Parathyroid adenoma (tissue), 2 donors: ENCODE results near the gene DAD1.

Source experiments
- H2AFZ ChIP-seq: fragments of 300-600 bp; sonication (generic); one replicate; pipeline ENCODE4 v1.7.0; 2017; ENCODE audit warnings: antibody characterized with exemption, mild to moderate bottlenecking
- H3K27ac ChIP-seq: fragments of 300-600 bp; sonication (generic); one replicate; pipeline ENCODE4 v1.7.0; 2017
- H3K27me3 ChIP-seq: fragments of 300-600 bp; sonication (generic); one replicate; pipeline ENCODE4 v1.7.0; 2017; ENCODE audit warnings: low read length; ENCODE audit not compliant: control insufficient read depth, insufficient read depth
- H3K36me3 ChIP-seq: fragments of 300-600 bp; sonication (generic); one replicate; pipeline ENCODE4 v1.7.0; 2017; ENCODE audit warnings: low read length; ENCODE audit not compliant: control insufficient read depth, insufficient read depth
- H3K4me1 ChIP-seq: fragments of 300-600 bp; sonication (generic); one replicate; pipeline ENCODE4 v1.7.0; 2017; ENCODE audit warnings: control low read depth
- H3K4me2 ChIP-seq: fragments of 300-600 bp; sonication (generic); one replicate; pipeline ENCODE4 v1.7.0; 2017; ENCODE audit warnings: low read length
- H3K4me3 ChIP-seq: fragments of 300-600 bp; sonication (generic); one replicate; pipeline ENCODE4 v1.7.0; 2017; ENCODE audit warnings: low read depth, low read length
- H3K79me2 ChIP-seq: fragments of 300-600 bp; sonication (generic); one replicate; pipeline ENCODE4 v1.7.0; 2017; ENCODE audit warnings: control low read depth
- H3K9ac ChIP-seq: fragments of 300-600 bp; sonication (generic); one replicate; pipeline ENCODE4 v1.7.0; 2017; ENCODE audit warnings: mild to moderate bottlenecking
- H3K9me3 ChIP-seq: fragments of 300-600 bp; sonication (generic); one replicate; pipeline ENCODE4 v1.7.0; 2017; ENCODE audit warnings: low read length; ENCODE audit not compliant: control insufficient read depth
- CTCF ChIP-seq: fragments of 300-600 bp; sonication (generic); IDR thresholded peaks from one replicate; pipeline ENCODE4 v1.7.0; 2017; ENCODE audit warnings: antibody characterized with exemption, mild to moderate bottlenecking
- donor health status: primary hyperparathyroidism.

The DAD1 gene

GRCh38 chr14:22577334-22577908 lies 11.6 kb downstream of the DAD1 start:
- Histone ChIP-seq H3K9me3 (no peaks in the 10 kb centered on the region), H3K79me2 (peaks cover 29% of the 10 kb centered on the region), H2AFZ (no peak overlapping the region), H3K36me3 (no peaks in the 10 kb centered on the region), H3K9ac (no peak overlapping the region), H3K4me1 (no peaks in the 10 kb centered on the region), H3K4me2 (no peak overlapping the region), H3K27me3 (no peaks in the 10 kb centered on the region), H3K4me3 (no peak overlapping the region), H3K27ac (no peak overlapping the region)
- no peak for TF ChIP-seq CTCF

GRCh38 chr14:22573804-22574203 lies 15.2 kb downstream of the DAD1 start:
- Histone ChIP-seq H3K4me3 (no peak overlapping the region), H3K9me3 (no peaks in the 10 kb centered on the region)
- TF ChIP-seq CTCF: no peak

GRCh38 chr14:22572562-22573058 lies 16.4 kb downstream of the DAD1 start:
- TF ChIP-seq CTCF: no peak
- no peak overlapping the region for H2AFZ ChIP-seq
- H3K4me1 ChIP-seq: no peaks in the 10 kb centered on the region
- H3K79me2 ChIP-seq: peaks cover 16% of the 10 kb centered on the region
- no peaks in the 10 kb centered on the region for H3K9me3 ChIP-seq
- no peak overlapping the region for H3K27ac ChIP-seq
- no peak overlapping the region for H3K4me3 ChIP-seq
- no peak overlapping the region for H3K4me2 ChIP-seq
- no peak overlapping the region for H3K9ac ChIP-seq
- H3K36me3 ChIP-seq: no peaks in the 10 kb centered on the region
- no peaks in the 10 kb centered on the region for H3K27me3 ChIP-seq

More at GRCh38 chr14:22573804-22574203, 15.2 kb downstream of the DAD1 start:
- Histone ChIP-seq H3K4me2 (no peak overlapping the region), H3K27ac (no peak overlapping the region), H3K79me2 (peaks cover 24% of the 10 kb centered on the region), H3K27me3 (no peaks in the 10 kb centered on the region), H2AFZ (no peak overlapping the region), H3K9ac (no peak overlapping the region), H3K4me1 (no peaks in the 10 kb centered on the region), H3K36me3 (no peaks in the 10 kb centered on the region)

- H3K36me3 ChIP-seq: no peaks in the 10 kb centered on the region
- H2AFZ ChIP-seq: no peak overlapping the region
- H3K27me3 ChIP-seq: no peaks in the 10 kb centered on the region
- H3K9me3 ChIP-seq: no peaks in the 10 kb centered on the region
- H3K79me2 ChIP-seq: peaks cover 5% of the 10 kb centered on the region
- H3K9ac ChIP-seq: no peak overlapping the region
- H3K27ac ChIP-seq: no peak overlapping the region
- peaks cover 10% of the 10 kb centered on the region for H3K4me1 ChIP-seq
- H3K4me2 ChIP-seq: no peak overlapping the region
- TF ChIP-seq CTCF: peak; percentile 88
- H3K4me3 ChIP-seq: no peak overlapping the region
Observed at GRCh38 chr14:22570132-22570949, 18.7 kb downstream of the DAD1 start.
